RWPE1 (cell line): Measurements from ENCODE around the gene UBE3D.
A peak's percentile ranks its signal among the peaks of the same experiment; 100 is the strongest.

Source experiments
- CTCF ChIA-PET: fragments of 350-600 bp; sonication (Branson Sonifier 250); formaldehyde crosslinking; extraction: SDS; loops from one replicate; lab custom pipeline; 2021; lab: Yijun Ruan, JAX
- POLR2A ChIA-PET: fragments of 400-600 bp; formaldehyde crosslinking; extraction: SDS; loops from one replicate; lab custom pipeline; 2020; ENCODE audit warnings: antibody characterized with exemption; ENCODE audit not compliant: low non-redundant PET; lab: Yijun Ruan, JAX
- DNase-seq: peaks from one replicate; pipeline ENCODE4 v3.0.0; 2012; ENCODE audit warnings: low spot score
- H3K27ac ChIP-seq: fragments of 450-650 bp; 2 replicates; pipeline ENCODE4 v1.5.1; 2017
- CTCF ChIP-seq: fragments of 450-650 bp; conservative IDR thresholded peaks from 2 replicates; pipeline ENCODE4 v1.5.1; 2017; ENCODE audit warnings: low read depth, mild to moderate bottlenecking

Gene UBE3D

GRCh38 chr6:83072726-83073125 lies 7.1 kb upstream of the UBE3D start:
- no peak for TF ChIP-seq CTCF
- ChIA-PET POLR2A (no interaction called here), CTCF (interaction anchor here (0.6 kb wide), 1 partner anchor 526 kb away, joined by 3 read pairs; no protein-coding TSS in a partner anchor)
- peak overlapping the region; percentile 27; the same call in 1 of the 2 replicates for H3K27ac ChIP-seq
- no peak for DNase-seq

DNA sequence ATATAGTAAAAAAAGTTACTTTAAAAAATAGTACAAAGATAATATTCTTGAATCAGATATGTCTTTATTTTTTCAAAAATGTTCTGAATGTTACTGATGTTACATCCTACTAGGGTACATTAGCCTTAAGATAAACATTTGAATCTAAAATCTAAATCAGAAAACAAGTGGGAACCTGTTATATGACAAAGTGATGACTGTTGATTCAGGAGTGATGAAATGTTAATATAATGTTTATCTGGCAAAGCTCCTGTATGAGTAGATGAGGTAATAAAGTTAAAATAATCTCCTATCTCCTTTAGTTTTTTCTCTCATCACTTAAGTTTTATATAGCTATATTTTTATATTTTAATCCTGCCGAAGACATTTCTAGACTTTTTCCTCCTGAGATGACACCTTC lies 6.1 kb upstream of the UBE3D start:
- DNase-seq: peak; percentile 56
- CTCF ChIA-PET: no interaction called here
- TF ChIP-seq CTCF: no peak
- POLR2A ChIA-PET: no interaction called here
- peak overlapping the region; percentile 91 for H3K27ac ChIP-seq

DNA sequence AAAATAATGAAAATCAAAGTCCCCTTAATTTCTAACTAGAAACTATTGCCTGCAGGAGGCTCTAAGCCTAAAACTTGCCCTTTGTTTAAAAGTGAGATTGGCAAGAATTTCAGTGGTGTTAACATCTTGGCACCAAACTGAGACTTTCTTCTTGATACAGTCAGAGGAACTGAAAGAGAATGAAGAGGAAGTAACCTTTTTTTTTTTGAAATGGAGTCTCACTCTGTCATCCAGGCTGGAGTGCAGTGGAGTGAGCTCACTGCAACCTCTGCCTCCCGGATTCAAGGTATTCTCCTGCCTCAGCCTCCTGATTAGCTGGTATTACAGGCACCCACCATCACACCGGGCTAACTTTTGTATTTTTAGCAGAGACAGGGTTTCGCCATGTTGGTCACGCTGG lies 5.4 kb upstream of the UBE3D start:
- ChIA-PET POLR2A (no interaction called here), CTCF (no interaction called here)
- TF ChIP-seq CTCF: no peak
- H3K27ac ChIP-seq: peak overlapping the region; percentile 91
- no peak for DNase-seq

GRCh38 chr6:83069633-83070032 lies 4.0 kb upstream of the UBE3D start:
- CTCF ChIA-PET: no interaction called here
- no peak for DNase-seq
- no peak overlapping the region for H3K27ac ChIP-seq
- POLR2A ChIA-PET: no interaction called here
- no peak for TF ChIP-seq CTCF

GRCh38 chr6:83068616-83069015 lies 3.0 kb upstream of the UBE3D start:
- TF ChIP-seq CTCF: no peak
- no peak overlapping the region for H3K27ac ChIP-seq
- DNase-seq: no peak
- ChIA-PET CTCF (interaction anchor here (0.6 to 5.2 kb wide), 3 partner anchors 13 to 370 kb away, joined by 3 to 32 read pairs (median 3); no protein-coding TSS in a partner anchor), POLR2A (no interaction called here)

DNA sequence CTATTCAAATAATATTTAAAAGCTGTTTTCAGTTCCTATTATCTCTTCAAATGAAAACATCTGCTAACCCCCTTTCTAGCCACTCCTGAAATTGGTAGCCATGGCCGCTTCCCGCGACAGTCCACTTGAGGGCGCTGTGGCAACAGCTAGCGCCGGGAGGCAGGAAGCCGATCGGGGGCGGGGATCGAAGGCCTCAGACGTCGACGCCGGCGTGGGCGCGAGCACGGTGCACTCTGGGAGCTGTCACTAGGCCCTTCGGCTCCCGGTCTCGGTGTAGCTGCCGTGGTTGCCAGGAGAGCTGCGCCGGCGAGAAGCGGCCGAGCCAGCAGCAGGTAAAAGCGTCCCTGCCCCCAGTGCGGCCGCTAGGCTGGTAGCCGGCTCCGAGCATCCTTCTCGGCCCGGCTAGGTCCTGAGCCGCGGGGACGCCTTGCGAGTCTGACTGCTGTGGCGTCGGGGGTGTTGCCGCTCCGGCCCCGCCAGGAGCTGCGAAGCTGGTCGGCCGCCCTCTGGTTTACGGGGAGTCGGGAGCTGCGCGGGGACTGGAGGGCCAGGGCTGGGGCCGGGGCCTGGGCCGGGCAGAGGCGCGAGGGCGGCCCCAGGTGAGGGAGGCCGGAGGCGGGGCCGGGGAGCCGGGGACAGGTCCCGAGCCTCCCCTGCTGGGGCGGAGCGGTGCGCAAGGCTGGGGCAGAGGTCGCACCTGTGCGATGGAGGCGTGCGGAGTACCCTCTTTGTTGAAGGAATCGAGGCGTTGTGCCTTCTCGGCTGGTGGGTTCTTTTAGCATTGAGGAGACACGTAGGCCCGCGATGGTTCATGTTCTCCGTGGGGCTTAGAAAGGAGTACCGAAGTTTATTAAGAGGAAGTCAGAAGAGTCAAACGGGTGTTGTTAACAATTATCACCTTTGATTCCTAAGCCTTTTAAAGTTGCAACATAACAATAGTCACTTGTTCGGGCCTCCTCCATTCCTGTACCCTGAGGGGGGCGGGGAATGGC lies 2.1 kb upstream of the UBE3D start, which contains the start of gene DOP1A:
Gene DOP1A (plus strand): TSS at position 224 of the 992 bp plus-strand sequence. CDS start 29,307 bp downstream, outside the sequence.
- TF ChIP-seq CTCF: peak; percentile 93
- DNase-seq: peak; percentile 85
- H3K27ac ChIP-seq: peak within 1 kb of the TSS; percentile 88
- CTCF ChIA-PET: interaction anchor here (0.5 to 5.2 kb wide), 13 partner anchors 64 to 1596 kb away, joined by 3 to 32 read pairs (median 3); partner anchors contain the start of genes PGM3, PRSS35 and RWDD2A
- POLR2A ChIA-PET: interaction anchor here (0.6 kb wide), 1 partner anchor 124 kb away, joined by 4 read pairs; no protein-coding TSS in a partner anchor
